Measurements from ENCODE around the gene PDIK1L. TPM values are rescaled to one million over a fixed set of nuclear protein-coding genes. Genes with fewer than 3 reads are reported as not detected.
A peak's percentile ranks its signal among the peaks of the same experiment; 100 is the strongest.

The PDIK1L gene
- total and polyA plus RNA-seq, 9 of the 15 experiments (the other 6 are each of a cell fraction or from before 2014, with no cell fraction given): 12.8 to 30.2 (median 21.5) TPM

DNA sequence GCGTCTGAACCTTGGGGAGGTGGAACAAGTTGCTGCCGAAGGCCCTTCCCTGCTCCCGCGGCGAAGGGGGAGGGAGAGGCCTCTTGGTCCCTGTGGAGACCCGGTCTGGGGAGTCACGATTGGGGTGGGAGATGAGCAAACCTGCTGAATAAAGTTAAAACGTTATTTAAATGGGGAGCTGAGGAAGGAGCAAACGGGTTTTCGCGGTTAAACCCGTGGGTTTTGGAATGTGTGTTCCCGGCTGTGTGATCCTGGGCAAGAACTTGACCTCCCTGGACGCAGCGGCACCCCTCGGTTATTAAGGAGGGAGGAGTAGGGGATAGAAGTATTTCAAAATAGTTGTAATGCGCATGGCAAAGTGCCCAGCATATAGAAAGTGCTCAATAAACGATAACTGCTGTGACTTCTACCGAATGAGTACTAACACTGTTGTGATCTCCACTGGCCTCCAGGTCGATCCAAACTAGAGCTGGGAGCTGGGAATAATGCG is 50.6 kb downstream of the PDIK1L start (continued):
- TF ChIP-seq MECOM (CRISPR knock-in tag; IDR thresholded peaks at IDR 0.05) (no peak), BCOR (IDR thresholded peaks at IDR 0.05) (peak; percentile 82), CHD4 (IDR thresholded peaks at IDR 0.05; ENCODE audit: insufficient read depth, insufficient replicate concordance, low read depth, low read length, poor library complexity, severe bottlenecking) (no peak), ZNF253 (CRISPR knock-in tag; conservative IDR thresholded peaks at IDR 0.05) (no peak), MCM7 (IDR thresholded peaks at IDR 0.05) (no peak), MXI1 (IDR thresholded peaks at IDR 0.05; ENCODE audit: low read depth, low read length) (no peak), ARID2 (IDR thresholded peaks at IDR 0.05) (no peak), LARP7 (IDR thresholded peaks at IDR 0.05) (no peak), GABPB2 (CRISPR knock-in tag; conservative IDR thresholded peaks at IDR 0.05) (no peak), SRSF9 (IDR thresholded peaks at IDR 0.05; ENCODE audit: borderline replicate concordance, low read depth, low read length) (no peak), SMAD3 (CRISPR knock-in tag; conservative IDR thresholded peaks at IDR 0.05) (no peak), ZBTB7A (IDR thresholded peaks at IDR 0.05; ENCODE audit: borderline replicate concordance, control insufficient read depth, low read depth, low read length) (no peak), HNRNPL (IDR thresholded peaks at IDR 0.05; ENCODE audit: low read depth, low read length) (no peak), SP1 (CRISPR knock-in tag; IDR thresholded peaks at IDR 0.05) (no peak), TARDBP (IDR thresholded peaks at IDR 0.05) (no peak), JUND (IDR thresholded peaks at IDR 0.05; ENCODE audit: borderline replicate concordance, low read depth, low read length) (no peak), JUND (tag; IDR thresholded peaks at IDR 0.05; ENCODE audit: borderline replicate concordance, low read depth, low read length) (no peak), YBX1 (IDR thresholded peaks at IDR 0.05) (no peak), PCBP1 (IDR thresholded peaks at IDR 0.05; ENCODE audit: low read depth, low read length, poor library complexity, severe bottlenecking) (no peak), FIP1L1 (IDR thresholded peaks at IDR 0.05; ENCODE audit: low read depth, low read length, poor library complexity, severe bottlenecking) (no peak)
- TF ChIP-seq, protein P1, sequence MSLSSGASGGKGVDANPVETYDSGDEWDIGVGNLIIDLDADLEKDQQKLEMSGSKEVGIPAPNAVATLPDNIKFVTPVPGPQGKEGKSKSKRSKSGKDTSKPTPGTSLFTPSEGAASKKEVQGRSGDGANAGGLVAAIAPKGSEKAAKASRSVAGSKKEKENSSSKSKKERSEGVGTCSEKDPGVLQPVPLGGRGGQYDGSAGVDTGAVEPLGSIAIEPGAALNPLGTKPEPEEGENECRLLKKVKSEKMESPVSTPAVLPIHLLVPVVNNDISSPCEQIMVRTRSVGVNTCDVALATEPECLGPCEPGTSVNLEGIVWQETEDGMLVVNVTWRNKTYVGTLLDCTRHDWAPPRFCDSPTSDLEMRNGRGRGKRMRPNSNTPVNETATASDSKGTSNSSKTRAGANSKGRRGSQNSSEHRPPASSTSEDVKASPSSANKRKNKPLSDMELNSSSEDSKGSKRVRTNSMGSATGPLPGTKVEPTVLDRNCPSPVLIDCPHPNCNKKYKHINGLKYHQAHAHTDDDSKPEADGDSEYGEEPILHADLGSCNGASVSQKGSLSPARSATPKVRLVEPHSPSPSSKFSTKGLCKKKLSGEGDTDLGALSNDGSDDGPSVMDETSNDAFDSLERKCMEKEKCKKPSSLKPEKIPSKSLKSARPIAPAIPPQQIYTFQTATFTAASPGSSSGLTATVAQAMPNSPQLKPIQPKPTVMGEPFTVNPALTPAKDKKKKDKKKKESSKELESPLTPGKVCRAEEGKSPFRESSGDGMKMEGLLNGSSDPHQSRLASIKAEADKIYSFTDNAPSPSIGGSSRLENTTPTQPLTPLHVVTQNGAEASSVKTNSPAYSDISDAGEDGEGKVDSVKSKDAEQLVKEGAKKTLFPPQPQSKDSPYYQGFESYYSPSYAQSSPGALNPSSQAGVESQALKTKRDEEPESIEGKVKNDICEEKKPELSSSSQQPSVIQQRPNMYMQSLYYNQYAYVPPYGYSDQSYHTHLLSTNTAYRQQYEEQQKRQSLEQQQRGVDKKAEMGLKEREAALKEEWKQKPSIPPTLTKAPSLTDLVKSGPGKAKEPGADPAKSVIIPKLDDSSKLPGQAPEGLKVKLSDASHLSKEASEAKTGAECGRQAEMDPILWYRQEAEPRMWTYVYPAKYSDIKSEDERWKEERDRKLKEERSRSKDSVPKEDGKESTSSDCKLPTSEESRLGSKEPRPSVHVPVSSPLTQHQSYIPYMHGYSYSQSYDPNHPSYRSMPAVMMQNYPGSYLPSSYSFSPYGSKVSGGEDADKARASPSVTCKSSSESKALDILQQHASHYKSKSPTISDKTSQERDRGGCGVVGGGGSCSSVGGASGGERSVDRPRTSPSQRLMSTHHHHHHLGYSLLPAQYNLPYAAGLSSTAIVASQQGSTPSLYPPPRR (CRISPR knock-in tag; IDR thresholded peaks at IDR 0.05; ENCODE audit: borderline replicate concordance): no peak
- TF ChIP-seq, protein P2, sequence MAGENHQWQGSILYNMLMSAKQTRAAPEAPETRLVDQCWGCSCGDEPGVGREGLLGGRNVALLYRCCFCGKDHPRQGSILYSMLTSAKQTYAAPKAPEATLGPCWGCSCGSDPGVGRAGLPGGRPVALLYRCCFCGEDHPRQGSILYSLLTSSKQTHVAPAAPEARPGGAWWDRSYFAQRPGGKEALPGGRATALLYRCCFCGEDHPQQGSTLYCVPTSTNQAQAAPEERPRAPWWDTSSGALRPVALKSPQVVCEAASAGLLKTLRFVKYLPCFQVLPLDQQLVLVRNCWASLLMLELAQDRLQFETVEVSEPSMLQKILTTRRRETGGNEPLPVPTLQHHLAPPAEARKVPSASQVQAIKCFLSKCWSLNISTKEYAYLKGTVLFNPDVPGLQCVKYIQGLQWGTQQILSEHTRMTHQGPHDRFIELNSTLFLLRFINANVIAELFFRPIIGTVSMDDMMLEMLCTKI (IDR thresholded peaks at IDR 0.05; ENCODE audit: partially characterized antibody): no peak
- TF ChIP-seq, protein P3, sequence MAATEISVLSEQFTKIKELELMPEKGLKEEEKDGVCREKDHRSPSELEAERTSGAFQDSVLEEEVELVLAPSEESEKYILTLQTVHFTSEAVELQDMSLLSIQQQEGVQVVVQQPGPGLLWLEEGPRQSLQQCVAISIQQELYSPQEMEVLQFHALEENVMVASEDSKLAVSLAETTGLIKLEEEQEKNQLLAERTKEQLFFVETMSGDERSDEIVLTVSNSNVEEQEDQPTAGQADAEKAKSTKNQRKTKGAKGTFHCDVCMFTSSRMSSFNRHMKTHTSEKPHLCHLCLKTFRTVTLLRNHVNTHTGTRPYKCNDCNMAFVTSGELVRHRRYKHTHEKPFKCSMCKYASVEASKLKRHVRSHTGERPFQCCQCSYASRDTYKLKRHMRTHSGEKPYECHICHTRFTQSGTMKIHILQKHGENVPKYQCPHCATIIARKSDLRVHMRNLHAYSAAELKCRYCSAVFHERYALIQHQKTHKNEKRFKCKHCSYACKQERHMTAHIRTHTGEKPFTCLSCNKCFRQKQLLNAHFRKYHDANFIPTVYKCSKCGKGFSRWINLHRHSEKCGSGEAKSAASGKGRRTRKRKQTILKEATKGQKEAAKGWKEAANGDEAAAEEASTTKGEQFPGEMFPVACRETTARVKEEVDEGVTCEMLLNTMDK (IDR thresholded peaks at IDR 0.05; ENCODE audit: borderline replicate concordance, insufficient read depth, low read depth, low read length, poor library complexity, severe bottlenecking): no peak
